ENCODE measurements around the gene AGO4. TPM values are rescaled to one million over a fixed set of nuclear protein-coding genes. Genes with fewer than 3 reads are reported as not detected.

Gene AGO4
- total RNA-seq, 1 experiment from 2014 or later = 8.1 TPM

DNA sequence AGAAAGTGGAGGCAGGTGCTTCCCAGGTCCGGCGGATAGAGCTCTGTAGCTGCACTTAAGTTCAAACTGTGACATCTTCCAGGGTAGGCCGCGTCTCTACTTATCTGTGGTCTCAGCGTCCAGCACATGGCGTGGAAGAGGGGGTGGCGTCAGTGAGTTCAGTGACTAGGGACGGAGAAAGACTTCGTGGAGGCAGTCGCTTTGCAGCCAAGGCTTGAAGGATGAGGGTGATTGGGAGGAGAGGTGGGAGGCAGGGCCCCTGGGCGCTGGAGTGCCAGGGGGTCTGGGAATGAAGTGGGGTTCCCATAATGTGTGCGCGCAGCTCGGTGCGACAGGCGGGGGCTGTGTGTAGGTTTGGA, 74.7 kb downstream of the AGO4 start:
- no peaks in the 10 kb centered on the region for H3K9me3 ChIP-seq
- intact Hi-C loops (cut with micrococcal nuclease; ENCODE audit: unreplicated experiment) = no loop called here
- Mint-ChIP-seq H3K36me3 (ENCODE audit: insufficient read depth, unreplicated experiment) (peaks cover 6% of the 10 kb centered on the region), H3K27ac (ENCODE audit: unreplicated experiment) (no peak overlapping the region), H3K4me3 (ENCODE audit: unreplicated experiment) (peak overlapping the region; percentile 24), H3K9me3 (ENCODE audit: unreplicated experiment) (no peaks in the 10 kb centered on the region), H3K27me3 (ENCODE audit: insufficient read depth, unreplicated experiment) (no peaks in the 10 kb centered on the region), H3K4me1 (ENCODE audit: low read depth, unreplicated experiment) (peaks cover 26% of the 10 kb centered on the region)
- H3K4me1 ChIP-seq = peaks cover 21% of the 10 kb centered on the region
- ChIA-PET POLR2A (no interaction called here), CTCF (no interaction called here)
- TF ChIP-seq, protein P1, sequence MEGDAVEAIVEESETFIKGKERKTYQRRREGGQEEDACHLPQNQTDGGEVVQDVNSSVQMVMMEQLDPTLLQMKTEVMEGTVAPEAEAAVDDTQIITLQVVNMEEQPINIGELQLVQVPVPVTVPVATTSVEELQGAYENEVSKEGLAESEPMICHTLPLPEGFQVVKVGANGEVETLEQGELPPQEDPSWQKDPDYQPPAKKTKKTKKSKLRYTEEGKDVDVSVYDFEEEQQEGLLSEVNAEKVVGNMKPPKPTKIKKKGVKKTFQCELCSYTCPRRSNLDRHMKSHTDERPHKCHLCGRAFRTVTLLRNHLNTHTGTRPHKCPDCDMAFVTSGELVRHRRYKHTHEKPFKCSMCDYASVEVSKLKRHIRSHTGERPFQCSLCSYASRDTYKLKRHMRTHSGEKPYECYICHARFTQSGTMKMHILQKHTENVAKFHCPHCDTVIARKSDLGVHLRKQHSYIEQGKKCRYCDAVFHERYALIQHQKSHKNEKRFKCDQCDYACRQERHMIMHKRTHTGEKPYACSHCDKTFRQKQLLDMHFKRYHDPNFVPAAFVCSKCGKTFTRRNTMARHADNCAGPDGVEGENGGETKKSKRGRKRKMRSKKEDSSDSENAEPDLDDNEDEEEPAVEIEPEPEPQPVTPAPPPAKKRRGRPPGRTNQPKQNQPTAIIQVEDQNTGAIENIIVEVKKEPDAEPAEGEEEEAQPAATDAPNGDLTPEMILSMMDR (IDR thresholded peaks at IDR 0.05; ENCODE audit: insufficient read depth in 1 of 2, low read depth in 1 of 2, low read length in 1 of 2, severe bottlenecking in 1 of 2, unreplicated experiment in 1 of 2) = no peak
- H3K4me3 ChIP-seq (ENCODE audit: low read depth, low read length) = peak overlapping the region; percentile 12
- H3K36me3 ChIP-seq (ENCODE audit: control insufficient read depth, insufficient read depth, low read length) = no peaks in the 10 kb centered on the region
- no peaks in the 10 kb centered on the region for H3K27me3 ChIP-seq (replicated peaks; ENCODE audit: control insufficient read depth, insufficient read depth, low read length)
- DNase-seq = no peak
- BruUV-seq (replicated peaks) = no TSS peak

DNA sequence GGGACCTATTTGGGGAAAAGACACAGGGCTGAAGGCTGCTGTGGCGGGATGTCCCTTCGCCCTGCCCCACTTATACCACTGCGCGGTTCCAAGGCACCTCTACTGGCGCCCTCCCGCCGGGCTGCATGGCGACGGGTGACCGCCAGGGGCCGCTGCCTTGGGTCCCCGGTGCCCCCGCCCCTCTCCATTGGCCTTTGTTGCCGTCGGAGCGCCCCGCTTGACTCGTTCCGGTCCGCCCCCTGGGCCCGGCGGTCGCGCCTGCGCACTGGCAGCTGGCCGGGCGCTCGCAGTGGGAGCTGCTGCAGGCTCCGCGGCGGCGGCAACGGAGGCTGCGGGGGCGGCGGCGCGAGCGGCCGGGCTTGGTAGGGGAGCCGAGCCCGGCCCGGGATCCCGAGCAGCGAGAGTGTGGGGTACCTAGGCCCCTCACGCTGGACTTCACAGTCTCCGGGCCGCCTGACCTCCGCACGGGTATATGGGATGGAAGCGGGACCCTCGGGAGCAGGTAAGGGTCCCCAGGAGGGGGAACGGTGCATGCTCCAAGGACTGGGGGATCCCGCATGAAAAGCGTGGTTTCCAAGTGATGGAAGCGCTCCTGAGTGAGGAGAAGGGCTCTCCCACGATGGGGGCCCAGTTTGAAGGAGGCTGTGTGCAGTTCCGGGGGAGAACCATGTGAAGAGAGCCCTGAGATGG, 75.3 kb downstream of the AGO4 start, which contains the start of gene AGO1:
TSS of gene AGO1 (plus strand) at position 265 of the 690 bp plus-strand sequence. CDS start at position 478, 213 bp downstream.
- Histone ChIP-seq H3K4me1 (peaks cover 21% of the 10 kb centered on the region), H3K36me3 (ENCODE audit: control insufficient read depth, insufficient read depth, low read length) (no peaks in the 10 kb centered on the region), H3K9me3 (no peaks in the 10 kb centered on the region), H3K27me3 (replicated peaks; ENCODE audit: control insufficient read depth, insufficient read depth, low read length) (no peaks in the 10 kb centered on the region), H3K4me3 (ENCODE audit: low read depth, low read length) (peak within 1 kb of the TSS; percentile 64)
- Mint-ChIP-seq H3K4me3 (ENCODE audit: unreplicated experiment) (peak within 1 kb of the TSS; percentile 79), H3K9me3 (ENCODE audit: unreplicated experiment) (no peaks in the 10 kb centered on the region), H3K27ac (ENCODE audit: unreplicated experiment) (no peak within 1 kb of the TSS), H3K36me3 (ENCODE audit: insufficient read depth, unreplicated experiment) (peaks cover 7% of the 10 kb centered on the region), H3K4me1 (ENCODE audit: low read depth, unreplicated experiment) (peaks cover 30% of the 10 kb centered on the region), H3K27me3 (ENCODE audit: insufficient read depth, unreplicated experiment) (no peaks in the 10 kb centered on the region)
- no TSS peak for BruUV-seq (replicated peaks)
- CTCF ChIA-PET = interaction anchor here (0.6 kb wide), 2 partner anchors 28 to 47 kb away, joined by 3 to 6 read pairs; no protein-coding TSS in a partner anchor
- DNase-seq = peak; percentile 81 to 87
- POLR2A ChIA-PET = no interaction called here
- TF ChIP-seq, protein P1 (IDR thresholded peaks at IDR 0.05; ENCODE audit: insufficient read depth in 1 of 2, low read depth in 1 of 2, low read length in 1 of 2, severe bottlenecking in 1 of 2, unreplicated experiment in 1 of 2) = peak; percentile 45 to 67
- intact Hi-C loops (cut with micrococcal nuclease; ENCODE audit: unreplicated experiment) = no loop called here

DNA sequence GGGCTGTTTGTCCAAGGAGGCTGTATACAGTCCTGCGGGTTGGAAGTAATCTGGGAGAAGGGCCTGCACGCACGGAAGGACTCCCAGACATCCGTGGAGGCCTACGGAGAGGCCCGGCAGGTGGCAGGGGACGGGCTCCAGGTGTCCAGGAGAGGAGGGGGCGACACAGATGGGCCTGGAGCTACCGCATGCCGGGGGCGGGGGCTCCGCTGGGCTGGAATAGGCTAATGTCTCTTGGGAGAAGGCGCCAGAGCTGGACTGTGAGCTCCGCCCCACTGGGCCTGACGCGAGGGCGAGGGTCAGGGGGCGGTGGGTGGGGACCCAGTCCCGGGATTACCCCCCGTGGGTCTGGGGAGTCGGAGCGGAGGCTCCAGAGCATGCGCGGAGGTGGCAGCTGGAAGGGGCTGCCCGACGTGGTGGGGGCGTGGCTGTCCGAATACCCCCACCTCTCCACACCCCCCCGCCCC, 75.9 kb downstream of the AGO4 start:
- peaks cover 30% of the 10 kb centered on the region for H3K4me1 Mint-ChIP-seq (ENCODE audit: low read depth, unreplicated experiment)

More for the DNA sequence above, 75.9 kb downstream of the AGO4 start:
- no TSS peak for BruUV-seq (replicated peaks)
- TF ChIP-seq, protein P1 (IDR thresholded peaks at IDR 0.05; ENCODE audit: insufficient read depth in 1 of 2, low read depth in 1 of 2, low read length in 1 of 2, severe bottlenecking in 1 of 2, unreplicated experiment in 1 of 2) = no peak
- H3K4me3 ChIP-seq (ENCODE audit: low read depth, low read length) = peak overlapping the region; percentile 64
- H3K4me1 ChIP-seq = peaks cover 21% of the 10 kb centered on the region
- POLR2A ChIA-PET = no interaction called here
- Mint-ChIP-seq H3K4me3 (ENCODE audit: unreplicated experiment) (peak overlapping the region; percentile 79), H3K9me3 (ENCODE audit: unreplicated experiment) (no peaks in the 10 kb centered on the region), H3K27me3 (ENCODE audit: insufficient read depth, unreplicated experiment) (no peaks in the 10 kb centered on the region), H3K27ac (ENCODE audit: unreplicated experiment) (no peak overlapping the region), H3K36me3 (ENCODE audit: insufficient read depth, unreplicated experiment) (peaks cover 13% of the 10 kb centered on the region)
- no peaks in the 10 kb centered on the region for H3K27me3 ChIP-seq (replicated peaks; ENCODE audit: control insufficient read depth, insufficient read depth, low read length)
- H3K9me3 ChIP-seq = no peaks in the 10 kb centered on the region
- H3K36me3 ChIP-seq (ENCODE audit: control insufficient read depth, insufficient read depth, low read length) = no peaks in the 10 kb centered on the region
- intact Hi-C loops (cut with micrococcal nuclease; ENCODE audit: unreplicated experiment) = no loop called here
- peak; percentile 42 to 49 for DNase-seq
- CTCF ChIA-PET = interaction anchor here (0.6 kb wide), 2 partner anchors 28 to 47 kb away, joined by 3 to 6 read pairs; no protein-coding TSS in a partner anchor
